GM12878 (cell line): ENCODE data around the gene LRRC56.

Source experiments
- CBX3 ChIP-seq: fragments of 200-600 bp; sonication (generic); IDR thresholded peaks from 2 replicates; pipeline ENCODE4 v1.6.1; 2016; ENCODE audit warnings: low read depth, borderline replicate concordance
- NR2C2 ChIP-seq: IDR thresholded peaks from 2 replicates; pipeline ENCODE4 v1.6.1; 2011; ENCODE audit warnings: borderline replicate concordance, low read depth; ENCODE audit not compliant: control insufficient read depth, insufficient read length
- POLR2A ChIP-seq: IDR thresholded peaks from 2 replicates; pipeline ENCODE4 v1.6.1; 2011; ENCODE audit warnings: low read depth, mild to moderate bottlenecking, low read length
- TAF1 ChIP-seq: IDR thresholded peaks from 2 replicates; pipeline ENCODE4 v1.6.1; 2011; ENCODE audit warnings: mild to moderate bottlenecking, low read depth, low read length, borderline replicate concordance
- TF ChIP-seq, protein P1 (sequence below), 3 experiments: IDR thresholded peaks in 2 of 3; conservative IDR thresholded peaks in 1 of 3; 2 replicates each; pipeline ENCODE4 v1.5.1; 2011; ENCODE audit warnings: low read depth in 3 of 3, low read length in 3 of 3, mild to moderate bottlenecking in 3 of 3, control low read depth in 2 of 3, moderate library complexity in 2 of 3, inconsistent platforms in 1 of 3, mixed read lengths in 1 of 3; ENCODE audit not compliant: control insufficient read depth in 2 of 3, insufficient read depth in 1 of 3; ENCODE audit errors: extremely low read depth in 1 of 3
- TF ChIP-seq, protein P2 (sequence below): fragments of 450-650 bp; IDR thresholded peaks from 2 replicates; pipeline ENCODE4 v1.6.1; 2016; ENCODE audit warnings: mild to moderate bottlenecking, moderate library complexity, borderline replicate concordance

DNA sequence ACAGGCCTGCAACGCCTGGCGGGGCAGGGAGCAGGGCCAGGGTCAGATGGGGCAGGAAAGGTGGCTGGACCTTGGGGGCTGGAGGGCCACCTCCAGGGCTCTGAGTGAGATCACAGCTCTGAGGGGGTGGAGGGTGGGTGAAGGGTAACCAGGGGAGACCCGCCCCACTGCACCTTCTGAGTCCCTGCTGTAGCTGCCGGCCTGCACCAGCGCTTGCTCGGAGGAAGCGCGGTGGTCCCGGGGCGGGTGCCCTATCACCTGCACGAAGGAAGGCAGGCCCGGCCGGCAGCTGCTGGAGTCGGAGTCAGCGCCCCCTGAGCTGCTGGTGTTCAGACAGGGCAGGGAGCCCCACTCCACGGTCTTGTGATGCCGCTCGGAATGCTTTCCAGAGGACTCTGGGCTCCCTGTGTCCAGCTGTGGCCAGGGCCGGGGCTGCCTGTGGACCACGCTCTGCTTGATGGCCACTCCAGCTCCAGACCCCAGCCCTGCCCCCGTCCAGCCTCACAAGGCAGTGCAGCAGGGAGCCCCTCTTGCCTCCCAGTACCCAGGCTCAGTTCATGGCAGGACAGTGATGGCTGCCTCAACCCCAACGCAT is 19.4 kb downstream of the LRRC56 start:
- TF ChIP-seq TAF1 (no peak), POLR2A (no peak), NR2C2 (no peak), CBX3 (no peak)
- TF ChIP-seq, protein P1, sequence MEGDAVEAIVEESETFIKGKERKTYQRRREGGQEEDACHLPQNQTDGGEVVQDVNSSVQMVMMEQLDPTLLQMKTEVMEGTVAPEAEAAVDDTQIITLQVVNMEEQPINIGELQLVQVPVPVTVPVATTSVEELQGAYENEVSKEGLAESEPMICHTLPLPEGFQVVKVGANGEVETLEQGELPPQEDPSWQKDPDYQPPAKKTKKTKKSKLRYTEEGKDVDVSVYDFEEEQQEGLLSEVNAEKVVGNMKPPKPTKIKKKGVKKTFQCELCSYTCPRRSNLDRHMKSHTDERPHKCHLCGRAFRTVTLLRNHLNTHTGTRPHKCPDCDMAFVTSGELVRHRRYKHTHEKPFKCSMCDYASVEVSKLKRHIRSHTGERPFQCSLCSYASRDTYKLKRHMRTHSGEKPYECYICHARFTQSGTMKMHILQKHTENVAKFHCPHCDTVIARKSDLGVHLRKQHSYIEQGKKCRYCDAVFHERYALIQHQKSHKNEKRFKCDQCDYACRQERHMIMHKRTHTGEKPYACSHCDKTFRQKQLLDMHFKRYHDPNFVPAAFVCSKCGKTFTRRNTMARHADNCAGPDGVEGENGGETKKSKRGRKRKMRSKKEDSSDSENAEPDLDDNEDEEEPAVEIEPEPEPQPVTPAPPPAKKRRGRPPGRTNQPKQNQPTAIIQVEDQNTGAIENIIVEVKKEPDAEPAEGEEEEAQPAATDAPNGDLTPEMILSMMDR (IDR thresholded peaks at IDR 0.05 in 2 of 3, conservative IDR thresholded peaks at IDR 0.05 in 1 of 3; ENCODE audit: control insufficient read depth in 2 of 3, extremely low read depth in 1 of 3, insufficient read depth in 1 of 3, low read depth in 3 of 3, low read length in 3 of 3) = no peak
- TF ChIP-seq, protein P2, sequence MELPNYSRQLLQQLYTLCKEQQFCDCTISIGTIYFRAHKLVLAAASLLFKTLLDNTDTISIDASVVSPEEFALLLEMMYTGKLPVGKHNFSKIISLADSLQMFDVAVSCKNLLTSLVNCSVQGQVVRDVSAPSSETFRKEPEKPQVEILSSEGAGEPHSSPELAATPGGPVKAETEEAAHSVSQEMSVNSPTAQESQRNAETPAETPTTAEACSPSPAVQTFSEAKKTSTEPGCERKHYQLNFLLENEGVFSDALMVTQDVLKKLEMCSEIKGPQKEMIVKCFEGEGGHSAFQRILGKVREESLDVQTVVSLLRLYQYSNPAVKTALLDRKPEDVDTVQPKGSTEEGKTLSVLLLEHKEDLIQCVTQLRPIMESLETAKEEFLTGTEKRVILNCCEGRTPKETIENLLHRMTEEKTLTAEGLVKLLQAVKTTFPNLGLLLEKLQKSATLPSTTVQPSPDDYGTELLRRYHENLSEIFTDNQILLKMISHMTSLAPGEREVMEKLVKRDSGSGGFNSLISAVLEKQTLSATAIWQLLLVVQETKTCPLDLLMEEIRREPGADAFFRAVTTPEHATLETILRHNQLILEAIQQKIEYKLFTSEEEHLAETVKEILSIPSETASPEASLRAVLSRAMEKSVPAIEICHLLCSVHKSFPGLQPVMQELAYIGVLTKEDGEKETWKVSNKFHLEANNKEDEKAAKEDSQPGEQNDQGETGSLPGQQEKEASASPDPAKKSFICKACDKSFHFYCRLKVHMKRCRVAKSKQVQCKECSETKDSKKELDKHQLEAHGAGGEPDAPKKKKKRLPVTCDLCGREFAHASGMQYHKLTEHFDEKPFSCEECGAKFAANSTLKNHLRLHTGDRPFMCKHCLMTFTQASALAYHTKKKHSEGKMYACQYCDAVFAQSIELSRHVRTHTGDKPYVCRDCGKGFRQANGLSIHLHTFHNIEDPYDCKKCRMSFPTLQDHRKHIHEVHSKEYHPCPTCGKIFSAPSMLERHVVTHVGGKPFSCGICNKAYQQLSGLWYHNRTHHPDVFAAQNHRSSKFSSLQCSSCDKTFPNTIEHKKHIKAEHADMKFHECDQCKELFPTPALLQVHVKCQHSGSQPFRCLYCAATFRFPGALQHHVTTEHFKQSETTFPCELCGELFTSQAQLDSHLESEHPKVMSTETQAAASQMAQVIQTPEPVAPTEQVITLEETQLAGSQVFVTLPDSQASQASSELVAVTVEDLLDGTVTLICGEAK = no peak
